Testis (tissue), 2 donors: ENCODE data around the gene LIME1.

ENCODE experiments used
- POLR2A ChIP-seq: fragments of 450-650 bp; IDR thresholded peaks from one replicate; pipeline ENCODE4 v1.6.1; 2017; ENCODE audit warnings: antibody characterized with exemption, mild to moderate bottlenecking, moderate library complexity
- TF ChIP-seq, protein P1 (sequence below), 3 experiments: fragments of 450-650 bp in 2 of 3; fragments of 200-600 bp in 1 of 3; sonication (generic) in 1 of 3; IDR thresholded peaks; one replicate each; pipeline ENCODE4 v1.5.1; 2016 to 2019; ENCODE audit warnings: antibody characterized with exemption in 3 of 3, mild to moderate bottlenecking in 2 of 3, moderate library complexity in 1 of 3

DNA sequence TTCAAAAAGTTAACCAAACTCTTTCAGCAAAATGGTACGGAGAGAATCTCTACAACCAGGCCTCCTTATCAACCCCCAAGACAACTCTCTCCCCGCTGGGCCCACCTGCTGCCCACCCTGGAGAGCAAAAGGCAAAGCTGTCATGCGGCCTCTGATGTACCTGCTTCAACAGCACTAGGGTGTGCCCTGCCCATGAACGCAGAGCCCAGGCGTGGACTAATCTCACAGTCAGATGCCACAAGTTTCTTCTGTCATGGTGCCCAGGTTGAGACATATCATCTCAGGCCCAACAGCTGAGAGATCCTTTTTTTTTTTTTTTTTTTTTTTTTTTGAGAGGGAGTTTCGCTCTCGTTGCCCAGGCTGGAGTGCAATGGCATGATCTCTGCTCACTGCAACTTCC is 29.4 kb downstream of the LIME1 start:
- TF ChIP-seq, protein P1, sequence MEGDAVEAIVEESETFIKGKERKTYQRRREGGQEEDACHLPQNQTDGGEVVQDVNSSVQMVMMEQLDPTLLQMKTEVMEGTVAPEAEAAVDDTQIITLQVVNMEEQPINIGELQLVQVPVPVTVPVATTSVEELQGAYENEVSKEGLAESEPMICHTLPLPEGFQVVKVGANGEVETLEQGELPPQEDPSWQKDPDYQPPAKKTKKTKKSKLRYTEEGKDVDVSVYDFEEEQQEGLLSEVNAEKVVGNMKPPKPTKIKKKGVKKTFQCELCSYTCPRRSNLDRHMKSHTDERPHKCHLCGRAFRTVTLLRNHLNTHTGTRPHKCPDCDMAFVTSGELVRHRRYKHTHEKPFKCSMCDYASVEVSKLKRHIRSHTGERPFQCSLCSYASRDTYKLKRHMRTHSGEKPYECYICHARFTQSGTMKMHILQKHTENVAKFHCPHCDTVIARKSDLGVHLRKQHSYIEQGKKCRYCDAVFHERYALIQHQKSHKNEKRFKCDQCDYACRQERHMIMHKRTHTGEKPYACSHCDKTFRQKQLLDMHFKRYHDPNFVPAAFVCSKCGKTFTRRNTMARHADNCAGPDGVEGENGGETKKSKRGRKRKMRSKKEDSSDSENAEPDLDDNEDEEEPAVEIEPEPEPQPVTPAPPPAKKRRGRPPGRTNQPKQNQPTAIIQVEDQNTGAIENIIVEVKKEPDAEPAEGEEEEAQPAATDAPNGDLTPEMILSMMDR (IDR thresholded peaks at IDR 0.05), result no peak
- TF ChIP-seq POLR2A, result no peak
